G401 (cell line): Measurements from ENCODE around the gene PGLYRP2. TPM values are rescaled to one million over a fixed set of nuclear protein-coding genes. Genes with fewer than 3 reads are reported as not detected.

Experiments used
- total RNA-seq: library from RNA; depleted of rRNA; stranded (reverse); fragments of >200 nt; shearing (Covaris generic); gene quantifications from 2 replicates; pipeline ENCODE4 v1.2.3, GENCODE V29; 2014; rRNA removed

Gene PGLYRP2
- total RNA-seq, 1 experiment from 2014 or later = not detected

Other genes with a start within 250 kb of the PGLYRP2 start
- not detected in 2 replicates for gene EPHX3, start 247.1 kb downstream of the PGLYRP2 start, total RNA-seq
- 7.4 and 8.6 TPM in 2 replicates for gene BRD4, start 147.0 kb downstream of the PGLYRP2 start, total RNA-seq
- 19.6 and 25.3 TPM in 2 replicates for gene AKAP8, start 99.7 kb downstream of the PGLYRP2 start, total RNA-seq
- gene AKAP8L, start 60.5 kb downstream of the PGLYRP2 start, total RNA-seq = 86.3 and 92.4 TPM in 2 replicates
- gene WIZ, start 29.5 kb downstream of the PGLYRP2 start, total RNA-seq = 24.9 and 28.2 TPM in 2 replicates
- not detected in 2 replicates for gene RASAL3, start 15.0 kb downstream of the PGLYRP2 start, total RNA-seq
- gene CYP4F22, start 29.0 kb upstream of the PGLYRP2 start, total RNA-seq = 0.80 and 2.8 TPM in 2 replicates
- gene CYP4F8, start 135.7 kb upstream of the PGLYRP2 start, total RNA-seq = not detected in 2 replicates
- gene CYP4F3, start 161.4 kb upstream of the PGLYRP2 start, total RNA-seq = not detected in 2 replicates
- gene CYP4F12, start 193.6 kb upstream of the PGLYRP2 start, total RNA-seq = 5.3 and 19.4 TPM in 2 replicates
- gene OR10H2, start 248.5 kb upstream of the PGLYRP2 start, total RNA-seq = not detected in 2 replicates